Measurements from ENCODE around the gene BCL6B.
"Not testable (repeated sequence)": the region's sequence is repeated elsewhere in the genome, so short reads cannot be mapped to it uniquely, and the experiment has no call there.

Gene BCL6B

GRCh38 chr17:7022781-7023571 lies at the start of gene BCL6B:
BCL6B (plus strand) TSS chr17:7023050; CDS start chr17:7023672, 622 bp downstream.
- DNase-seq, result no peak

- not testable (repeated sequence) for DNase-seq
Measured at GRCh38 chr17:6979440-6979839, 43.4 kb upstream of the BCL6B start.

- DNase-seq, result no peak
Measured at GRCh38 chr17:6981426-6981825, 41.4 kb upstream of the BCL6B start.

- no peak for DNase-seq
Measured at GRCh38 chr17:6985266-6985665, 37.6 kb upstream of the BCL6B start.

GRCh38 chr17:6986676-6987075 lies 36.2 kb upstream of the BCL6B start:
- no peak for DNase-seq

GRCh38 chr17:6989779-6990178 lies 33.1 kb upstream of the BCL6B start:
- DNase-seq, result no peak

GRCh38 chr17:6993613-6994056 lies 29.2 kb upstream of the BCL6B start:
- not testable (repeated sequence) for DNase-seq

- DNase-seq, result no peak
Measured at GRCh38 chr17:6994118-6994598, 28.7 kb upstream of the BCL6B start.

- DNase-seq, result no peak
Measured at GRCh38 chr17:6994666-6995256, 28.1 kb upstream of the BCL6B start.

GRCh38 chr17:6995500-6996255 lies 27.2 kb upstream of the BCL6B start, which contains the start of gene ALOX12:
ALOX12 (plus strand) TSS chr17:6996049; CDS start chr17:6996118, 69 bp downstream.
- no peak for DNase-seq

GRCh38 chr17:6996256-6997011 lies 26.4 kb upstream of the BCL6B start:
- DNase-seq, result no peak

GRCh38 chr17:6997171-6997570 lies 25.7 kb upstream of the BCL6B start:
- no peak for DNase-seq

GRCh38 chr17:6998855-6999508 lies 23.9 kb upstream of the BCL6B start:
- DNase-seq, result no peak

GRCh38 chr17:7001318-7001961 lies 21.4 kb upstream of the BCL6B start:
- peak; percentile 12 for DNase-seq

GRCh38 chr17:7002288-7003047 lies 20.4 kb upstream of the BCL6B start:
- DNase-seq, result no peak

GRCh38 chr17:7003745-7004144 lies 19.1 kb upstream of the BCL6B start:
- no peak for DNase-seq

GRCh38 chr17:7004398-7005253 lies 18.2 kb upstream of the BCL6B start:
- DNase-seq, result peak; percentile 59

- no peak for DNase-seq
Measured at GRCh38 chr17:7005716-7006115, 17.1 kb upstream of the BCL6B start.

- DNase-seq, result no peak
Measured at GRCh38 chr17:7007143-7007542, 15.7 kb upstream of the BCL6B start.

- no peak for DNase-seq
Measured at GRCh38 chr17:7010523-7010922, 12.3 kb upstream of the BCL6B start.

Data from HCEC 1CT (cell line).